Vagina (tissue), 2 donors: ENCODE data around the gene CLDN1. TPM values are rescaled to one million over a fixed set of nuclear protein-coding genes. Genes with fewer than 3 reads are reported as not detected.

Experiments used
- DNase-seq, 2 donors: peaks; one replicate each; pipeline ENCODE4 v3.0.0-alpha.2; 2017; ENCODE audit errors: extremely low spot score in 2 of 2
- H3K27ac ChIP-seq: fragments of 200-600 bp; sonication (generic); one replicate; pipeline ENCODE4 v1.5.1; 2019
- H3K27me3 ChIP-seq: fragments of 200-600 bp; sonication (generic); one replicate; pipeline ENCODE4 v1.5.1; 2019
- H3K36me3 ChIP-seq, 2 donors: fragments of 200-600 bp; sonication (generic); one replicate each; pipeline ENCODE4 v1.5.1; 2017 to 2019
- H3K4me1 ChIP-seq: fragments of 200-600 bp; sonication (generic); one replicate; pipeline ENCODE4 v1.5.1; 2019
- H3K4me3 ChIP-seq, 2 donors: fragments of 200-600 bp; sonication (generic); 1 replicate in 1 of 2; 2 replicates in 1 of 2; pipeline ENCODE4 v1.5.1; 2016 to 2019
- H3K9me3 ChIP-seq: fragments of 200-600 bp; sonication (generic); one replicate; pipeline ENCODE4 v1.5.1; 2019
- CTCF ChIP-seq, 3 experiments: fragments of 450-650 bp in 2 of 3; fragments of 200-600 bp in 1 of 3; sonication (generic) in 1 of 3; IDR thresholded peaks; one replicate each; pipeline ENCODE4 v1.5.1; 2017 to 2019; ENCODE audit warnings: antibody characterized with exemption in 3 of 3, mild to moderate bottlenecking in 2 of 3, moderate library complexity in 2 of 3
- POLR2A ChIP-seq, 2 donors: fragments of 450-650 bp; IDR thresholded peaks; one replicate each; pipeline ENCODE4 v1.6.1; 2017; ENCODE audit warnings: antibody characterized with exemption in 2 of 2, mild to moderate bottlenecking in 2 of 2, moderate library complexity in 2 of 2
- POLR2AphosphoS5 ChIP-seq, 2 donors: sonication (generic); formaldehyde crosslinking; IDR thresholded peaks; one replicate each; pipeline ENCODE4 v1.9.0; 2017; ENCODE audit warnings: antibody characterized with exemption in 2 of 2, mild to moderate bottlenecking in 2 of 2, low read depth in 1 of 2; ENCODE audit not compliant: insufficient read depth in 1 of 2
- intact Hi-C: fragments of 100-400 bp; cut with DNase I; formaldehyde crosslinking; loops from one replicate; pipeline ENCODE4 v1.15.1; 2023
- total RNA-seq: library from RNA; depleted of rRNA; stranded (reverse); fragments of >200 nt; gene quantifications from one replicate; pipeline ENCODE4 v1.2.3, GENCODE V29; 2016

The CLDN1 gene
- total RNA-seq, 1 donor from 2014 or later, result 48.6 TPM

DNA sequence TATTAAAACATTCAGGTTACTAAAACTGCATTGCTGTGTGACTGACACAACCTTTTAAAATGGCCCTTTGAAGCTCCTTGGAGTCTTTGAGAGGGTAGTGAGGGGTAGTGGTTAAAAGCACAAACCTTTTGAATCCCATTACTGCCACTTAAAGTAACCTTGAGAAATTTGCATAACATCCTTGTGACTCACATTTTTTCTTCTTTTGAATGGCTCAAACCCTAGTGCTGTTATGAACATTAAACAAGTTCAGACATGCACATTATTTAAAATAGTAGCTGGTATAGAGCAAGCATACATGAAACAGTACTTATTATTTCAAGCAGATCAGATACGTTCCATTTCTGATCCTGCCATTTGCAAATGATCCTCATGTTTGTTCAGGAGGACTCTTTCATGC, 3.7 kb upstream of the CLDN1 start:
- TF ChIP-seq POLR2AphosphoS5 (IDR thresholded peaks at IDR 0.05; ENCODE audit: insufficient read depth in 1 of 2, low read depth in 1 of 2) (peak in 1 of 2 donors; percentile 58), POLR2A (IDR thresholded peaks at IDR 0.05) (no peak), CTCF (IDR thresholded peaks at IDR 0.05) (no peak)
- H3K4me1 ChIP-seq, result peaks cover 28% of the 10 kb centered on the region
- no peaks in the 10 kb centered on the region for H3K36me3 ChIP-seq
- no peaks in the 10 kb centered on the region for H3K27me3 ChIP-seq
- no peaks in the 10 kb centered on the region for H3K9me3 ChIP-seq
- intact Hi-C loops, result loop anchor here (10.0 kb wide), 1 partner anchor 351 kb away; no protein-coding TSS in a partner anchor
- DNase-seq, result no peak
- H3K27ac ChIP-seq, result peak overlapping the region; percentile 11
- no peak overlapping the region for H3K4me3 ChIP-seq

GRCh38 chr3:190323246-190323626, 990 bp upstream of the CLDN1 start:
- no peak for TF ChIP-seq CTCF (IDR thresholded peaks at IDR 0.05)
- no peak for TF ChIP-seq POLR2AphosphoS5 (IDR thresholded peaks at IDR 0.05; ENCODE audit: insufficient read depth in 1 of 2, low read depth in 1 of 2)
- TF ChIP-seq POLR2A (IDR thresholded peaks at IDR 0.05), result no peak
- no peaks in the 10 kb centered on the region for H3K9me3 ChIP-seq
- no peak overlapping the region for H3K27ac ChIP-seq
- no peaks in the 10 kb centered on the region for H3K27me3 ChIP-seq
- no peaks in the 10 kb centered on the region for H3K36me3 ChIP-seq
- no peak overlapping the region for H3K4me3 ChIP-seq
- peaks cover 28% of the 10 kb centered on the region for H3K4me1 ChIP-seq
- intact Hi-C loops, result loop anchor here (10.0 kb wide), 1 partner anchor 348 kb away; no protein-coding TSS in a partner anchor
- DNase-seq, result no peak

- Histone ChIP-seq H3K27ac (no peak overlapping the region), H3K4me3 (peak overlapping the region; percentile 49 to 61), H3K4me1 (peaks cover 28% of the 10 kb centered on the region), H3K27me3 (no peaks in the 10 kb centered on the region), H3K36me3 (no peaks in the 10 kb centered on the region), H3K9me3 (no peaks in the 10 kb centered on the region)
- intact Hi-C loops, result loop anchor here (10.0 kb wide), 1 partner anchor 348 kb away; no protein-coding TSS in a partner anchor
- TF ChIP-seq POLR2A (IDR thresholded peaks at IDR 0.05) (no peak), CTCF (IDR thresholded peaks at IDR 0.05) (no peak), POLR2AphosphoS5 (IDR thresholded peaks at IDR 0.05; ENCODE audit: insufficient read depth in 1 of 2, low read depth in 1 of 2) (no peak)
- DNase-seq, result no peak
Measured at GRCh38 chr3:190322604-190323245, 479 bp upstream of the CLDN1 start.

- DNase-seq, result no peak
- intact Hi-C loops, result loop anchor here (10.0 kb wide), 1 partner anchor 346 kb away; no protein-coding TSS in a partner anchor
- Histone ChIP-seq H3K27me3 (no peaks in the 10 kb centered on the region), H3K27ac (no peak overlapping the region), H3K4me3 (peak overlapping the region in 1 of 2 donors; percentile 49), H3K9me3 (no peaks in the 10 kb centered on the region), H3K4me1 (peaks cover 14% of the 10 kb centered on the region), H3K36me3 (no peaks in the 10 kb centered on the region)
- TF ChIP-seq POLR2A (IDR thresholded peaks at IDR 0.05) (no peak), CTCF (IDR thresholded peaks at IDR 0.05) (no peak), POLR2AphosphoS5 (IDR thresholded peaks at IDR 0.05; ENCODE audit: insufficient read depth in 1 of 2, low read depth in 1 of 2) (no peak)
Measured at GRCh38 chr3:190320594-190321362, 1.5 kb downstream of the CLDN1 start.
